ENCODE data around the gene MDH1.

Gene MDH1

DNA sequence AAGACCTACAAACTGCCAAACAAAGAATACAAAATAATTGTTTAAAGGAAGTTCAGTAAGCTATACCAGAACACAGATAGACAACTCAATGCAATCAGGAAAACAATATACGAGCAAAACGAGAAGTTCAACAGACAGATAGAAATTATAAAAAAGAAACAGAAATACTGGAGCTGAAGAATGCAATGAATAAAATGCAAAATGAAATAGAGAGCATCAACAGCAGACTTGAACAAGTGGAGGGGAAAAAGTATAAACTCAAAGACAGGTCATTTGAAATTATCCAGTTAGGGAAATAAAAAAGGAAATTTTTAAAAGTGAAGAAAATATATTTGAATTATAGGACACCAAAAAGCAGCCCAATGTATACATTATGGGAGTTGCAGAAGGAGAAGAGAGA is 43.6 kb downstream of the MDH1 start:
- DNase-seq (ENCODE audit: low spot score), result no peak

DNA sequence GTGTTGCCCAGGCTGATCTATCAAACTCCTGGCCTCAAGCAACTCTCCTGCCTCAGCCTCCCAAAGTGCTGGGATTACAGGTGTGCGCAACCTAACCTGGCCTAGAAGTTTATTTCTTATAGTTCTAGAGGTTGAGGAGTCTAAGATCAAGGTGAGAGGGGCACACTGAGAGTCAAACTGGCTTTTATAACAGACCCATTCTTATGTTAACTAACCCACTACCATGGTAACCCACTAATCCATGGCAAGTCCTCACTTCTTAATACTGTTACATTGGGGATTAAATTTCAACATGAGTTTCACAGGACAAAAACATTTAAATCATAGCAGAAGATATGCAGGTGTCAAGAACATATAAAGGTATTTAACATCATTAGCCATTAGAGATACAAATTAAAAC is 50.6 kb downstream of the MDH1 start:
- DNase-seq (ENCODE audit: low spot score), result no peak

DNA sequence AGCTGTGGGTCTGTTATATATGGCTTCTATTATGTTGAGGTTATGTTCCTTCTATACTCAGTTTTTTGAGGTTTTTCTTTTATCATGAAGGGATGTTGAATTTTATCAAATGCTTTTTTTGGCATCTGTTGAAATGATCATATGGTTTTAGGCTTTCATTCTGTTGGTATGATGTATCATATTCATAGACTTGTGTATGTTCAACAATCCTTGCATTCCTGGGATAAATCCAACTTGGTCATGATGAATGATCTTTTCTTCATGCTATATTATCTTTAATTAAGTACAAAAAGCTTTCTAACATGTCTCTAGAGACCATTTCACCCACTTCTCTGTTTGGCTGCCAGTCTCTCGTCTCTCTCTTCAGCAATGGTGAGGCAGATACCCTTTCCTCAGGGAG is 54.2 kb downstream of the MDH1 start:
- no peak for DNase-seq (ENCODE audit: low spot score)

DNA sequence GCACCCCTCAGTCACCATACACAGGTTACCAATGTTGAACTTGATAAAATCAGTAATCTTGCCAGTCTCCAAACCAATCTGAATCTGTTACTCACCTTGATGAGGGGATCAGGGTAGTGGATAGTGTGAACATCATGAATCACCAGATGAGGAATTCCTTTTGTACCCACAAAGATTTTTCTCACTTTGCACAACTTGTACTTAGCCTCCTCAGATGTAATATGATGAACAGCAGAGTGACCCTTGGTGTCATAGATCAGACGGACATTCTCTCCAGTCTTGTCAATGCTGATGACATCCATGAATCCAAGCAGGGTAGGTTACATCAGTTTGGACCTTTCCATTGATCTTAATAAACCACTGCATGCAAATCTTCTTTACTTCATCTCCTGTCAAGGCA is 54.7 kb downstream of the MDH1 start:
- no peak for DNase-seq (ENCODE audit: low spot score)

DNA sequence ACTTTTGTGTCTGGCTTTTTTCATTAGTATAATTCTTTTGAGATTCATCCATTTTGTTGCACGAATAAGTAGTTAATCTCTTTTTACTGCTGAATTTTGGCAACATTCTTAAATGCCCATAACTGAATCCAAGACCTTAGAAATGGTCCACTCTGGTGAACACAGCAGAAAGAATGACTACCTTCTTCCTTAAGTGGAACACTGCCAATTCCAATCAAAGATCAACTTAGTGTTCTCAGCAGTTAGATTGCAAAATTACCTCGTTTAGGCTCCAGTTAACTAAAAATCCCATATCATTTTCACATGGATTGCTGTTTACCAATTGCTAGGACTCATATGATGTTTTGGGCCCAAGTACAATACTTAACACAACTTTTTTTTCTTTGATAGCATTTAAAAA is 59.9 kb downstream of the MDH1 start:
- no peak for DNase-seq (ENCODE audit: low spot score)

DNA sequence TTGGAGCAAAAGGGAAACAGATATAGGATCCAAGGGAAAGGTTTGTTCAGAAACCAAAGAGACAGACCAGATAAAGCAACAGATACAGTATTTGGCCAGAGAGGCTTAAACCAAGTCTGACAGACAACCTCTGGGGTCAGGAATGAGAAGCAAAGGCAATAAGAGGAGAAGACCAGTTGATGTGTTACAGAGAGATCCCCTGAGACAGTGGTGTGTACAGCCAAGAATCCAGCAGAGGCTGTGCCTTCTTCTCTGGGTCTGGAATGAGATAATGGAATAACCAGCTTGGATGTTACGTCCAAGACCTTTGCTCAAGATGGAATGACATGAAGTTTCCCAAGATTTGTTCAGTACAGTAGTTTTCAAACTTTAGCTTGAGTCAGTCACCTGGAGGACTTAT is 61.1 kb downstream of the MDH1 start:
- no peak for DNase-seq (ENCODE audit: low spot score)

DNA sequence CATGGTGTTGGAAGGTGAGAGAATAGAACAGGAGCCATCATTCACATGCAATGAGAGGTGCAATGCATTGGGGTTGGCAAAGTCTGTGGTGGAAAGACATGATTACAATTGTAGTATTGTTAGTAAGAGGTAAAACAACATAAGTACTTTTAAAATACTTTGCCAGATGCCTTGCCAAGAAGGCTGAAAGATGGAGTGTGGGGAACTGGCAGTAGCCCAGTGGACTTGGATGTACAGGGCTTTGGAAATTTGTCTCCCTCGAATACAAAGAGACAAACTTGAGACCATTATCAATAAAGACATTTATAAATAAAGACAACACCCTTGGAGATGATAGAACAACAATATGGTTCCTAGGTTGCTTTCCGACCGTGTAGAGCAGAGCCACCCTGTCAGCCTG is 62.0 kb downstream of the MDH1 start:
- no peak for DNase-seq (ENCODE audit: low spot score)

DNA sequence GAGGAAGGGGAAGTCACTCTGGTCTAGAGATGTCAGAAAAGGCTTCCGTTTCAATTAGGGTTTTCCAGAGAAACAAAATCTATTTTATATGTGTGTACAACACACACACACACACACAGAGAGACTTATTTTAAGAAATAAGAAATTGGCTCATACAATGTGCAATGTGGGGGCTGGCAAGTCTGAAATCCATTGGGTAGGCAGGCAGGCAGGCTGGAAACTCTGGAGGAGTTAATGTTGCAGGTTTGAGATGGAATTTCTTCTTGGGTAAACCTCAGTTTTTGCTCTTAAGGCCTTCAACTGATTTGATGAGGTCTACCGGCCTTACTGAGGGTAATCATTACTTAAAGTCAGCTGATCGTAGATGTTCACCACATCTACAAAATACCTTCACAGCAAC is 62.6 kb downstream of the MDH1 start:
- DNase-seq (ENCODE audit: low spot score), result no peak

DNA sequence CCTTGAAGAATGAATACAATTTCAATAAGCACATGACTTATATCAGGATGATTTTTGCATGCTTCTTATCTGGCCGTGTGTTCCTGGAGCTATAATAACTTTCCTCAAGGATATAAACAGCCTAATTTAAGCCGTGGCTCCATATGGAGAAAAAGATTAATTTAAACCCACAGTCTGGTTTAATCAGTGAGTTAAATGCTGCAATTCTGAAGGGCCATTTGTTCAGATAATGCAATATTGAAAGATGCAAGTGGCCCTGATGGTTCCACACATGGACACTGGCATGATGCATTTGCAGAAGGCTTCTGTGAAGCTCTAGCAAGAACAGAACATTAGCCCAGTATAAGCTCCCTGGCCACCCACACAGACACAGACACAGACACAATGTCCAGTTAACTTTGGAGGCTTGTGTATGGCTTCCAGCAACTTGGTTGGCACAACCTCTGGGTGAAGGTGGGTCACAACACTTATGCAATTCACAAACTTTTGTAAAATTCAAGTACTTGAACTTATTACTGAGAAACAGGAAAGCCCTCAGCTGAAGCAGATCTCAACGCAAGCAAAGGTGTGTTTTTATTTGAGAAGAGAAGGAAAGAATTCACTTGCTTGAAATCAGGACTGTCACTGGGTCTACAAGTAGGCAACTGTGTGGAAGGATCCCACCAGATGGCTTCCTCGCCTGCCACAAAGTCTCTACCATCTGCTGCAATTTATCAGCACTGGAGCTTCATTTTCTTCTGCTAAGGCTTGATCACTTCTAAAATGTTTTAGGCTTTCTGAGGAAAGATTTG is 63.3 kb downstream of the MDH1 start:
- no peak for DNase-seq (ENCODE audit: low spot score)

DNA sequence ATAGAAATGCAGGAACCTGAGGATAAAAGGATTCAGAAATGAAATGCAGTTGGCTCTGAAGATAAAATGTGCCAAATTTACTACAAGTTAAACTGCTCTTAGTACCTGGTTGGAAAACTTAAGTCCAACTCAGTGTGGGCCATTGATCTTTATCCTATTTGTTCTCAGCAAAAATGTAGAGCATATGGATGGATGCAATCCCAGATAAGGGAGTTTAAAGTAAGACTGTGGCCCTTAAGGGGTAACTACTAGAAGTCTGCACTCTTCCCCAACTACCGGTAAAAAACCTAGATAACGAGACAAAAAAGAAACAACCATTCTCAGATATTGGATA is 63.9 kb downstream of the MDH1 start:
- no peak for DNase-seq (ENCODE audit: low spot score)

DNA sequence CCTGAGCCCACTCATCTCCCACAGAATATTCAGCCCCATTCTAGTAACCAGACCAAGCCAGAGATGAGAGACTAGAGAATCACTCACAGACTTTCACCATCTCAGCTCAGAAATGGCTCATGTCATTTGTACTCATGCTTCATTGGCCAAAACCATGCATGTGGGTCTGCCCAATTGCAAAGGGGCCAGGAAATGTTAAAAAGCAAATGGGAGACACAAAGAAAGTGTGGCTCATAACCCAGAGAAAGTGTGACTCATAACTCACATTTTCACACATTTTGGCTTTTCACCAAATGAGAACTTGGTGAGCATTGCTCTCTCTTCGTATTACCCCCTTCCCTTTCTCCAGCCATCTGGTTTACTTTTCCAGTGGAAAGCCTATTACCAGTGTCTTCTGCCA is 66.2 kb downstream of the MDH1 start:
- no peak for DNase-seq (ENCODE audit: low spot score)
